ENCODE measurements around the gene SLC16A12.
"Not testable (repeated sequence)": the region's sequence is repeated elsewhere in the genome, so short reads cannot be mapped to it uniquely, and the experiment has no call there.

Gene SLC16A12

GRCh38 chr10:89452193-89452592 is 83.2 kb downstream of the SLC16A12 start:
- H3K4me3 ChIP-seq (ENCODE audit: low read depth, low read length) = no peak overlapping the region
- DNase-seq (ENCODE audit: low read depth) = no peak
- no peak for TF ChIP-seq CTCF (conservative IDR thresholded peaks at IDR 0.05; ENCODE audit: low read depth, low read length)

- DNase-seq (ENCODE audit: low read depth) = no peak
- H3K4me3 ChIP-seq (ENCODE audit: low read depth, low read length) = no peak overlapping the region
- no peak for TF ChIP-seq CTCF (conservative IDR thresholded peaks at IDR 0.05; ENCODE audit: low read depth, low read length)
These were observed 84.5 kb downstream of the SLC16A12 start for GRCh38 chr10:89450901-89451300.

GRCh38 chr10:89444819-89445218 is 90.6 kb downstream of the SLC16A12 start:
- not testable (repeated sequence) for DNase-seq (ENCODE audit: low read depth); H3K4me3 ChIP-seq (ENCODE audit: low read depth, low read length)

GRCh38 chr10:89442289-89442688 is 93.1 kb downstream of the SLC16A12 start:
- no peak overlapping the region for H3K4me3 ChIP-seq (ENCODE audit: low read depth, low read length)
- DNase-seq (ENCODE audit: low read depth) = no peak
- TF ChIP-seq CTCF (conservative IDR thresholded peaks at IDR 0.05; ENCODE audit: low read depth, low read length) = no peak

GRCh38 chr10:89440226-89441009 is 95.0 kb downstream of the SLC16A12 start:
- no peak for DNase-seq (ENCODE audit: low read depth)
- no peak overlapping the region for H3K4me3 ChIP-seq (ENCODE audit: low read depth, low read length)
- TF ChIP-seq CTCF (conservative IDR thresholded peaks at IDR 0.05; ENCODE audit: low read depth, low read length) = no peak

GRCh38 chr10:89438525-89438924 is 96.9 kb downstream of the SLC16A12 start:
- no peak overlapping the region for H3K4me3 ChIP-seq (ENCODE audit: low read depth, low read length)
- DNase-seq (ENCODE audit: low read depth) = no peak
- no peak for TF ChIP-seq CTCF (conservative IDR thresholded peaks at IDR 0.05; ENCODE audit: low read depth, low read length)

- peak; percentile 95 for DNase-seq (ENCODE audit: low read depth)
- no peak for TF ChIP-seq CTCF (conservative IDR thresholded peaks at IDR 0.05; ENCODE audit: low read depth, low read length)
- H3K4me3 ChIP-seq (ENCODE audit: low read depth, low read length) = no peak overlapping the region
These were observed 103.4 kb downstream of the SLC16A12 start for GRCh38 chr10:89431977-89432376.

Measured in choroid plexus epithelial cell (primary cell).